ENCODE measurements around the gene MBD5. TPM values are rescaled to one million over a fixed set of nuclear protein-coding genes. Genes with fewer than 3 reads are reported as not detected.

MBD5 gene
- polyA plus RNA-seq, 1 of the 3 experiments (the other 2 are of a cell fraction), result 7.4 TPM

DNA sequence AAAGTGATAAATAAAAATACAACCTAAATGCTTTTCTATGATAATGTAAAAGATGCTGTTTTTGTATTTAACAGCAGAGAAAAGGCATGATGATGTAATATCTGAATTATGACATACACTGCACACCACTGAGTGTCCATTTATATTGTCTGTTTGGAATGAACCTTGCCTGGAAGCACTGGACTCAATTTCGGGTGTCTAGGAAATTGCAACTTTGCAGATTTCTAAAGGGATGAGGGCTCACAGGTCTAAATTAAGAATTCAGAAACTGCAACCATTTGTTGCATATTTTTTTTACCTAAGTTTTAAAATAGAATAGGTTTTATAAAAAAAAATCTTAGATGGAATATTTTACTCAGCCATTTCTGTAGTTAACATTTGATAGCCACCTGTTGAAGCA lies 492.5 kb downstream of the MBD5 start (continued):
- TF ChIP-seq, protein P1, sequence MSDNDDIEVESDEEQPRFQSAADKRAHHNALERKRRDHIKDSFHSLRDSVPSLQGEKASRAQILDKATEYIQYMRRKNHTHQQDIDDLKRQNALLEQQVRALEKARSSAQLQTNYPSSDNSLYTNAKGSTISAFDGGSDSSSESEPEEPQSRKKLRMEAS (IDR thresholded peaks at IDR 0.05; ENCODE audit: low read depth), result no peak
- TF ChIP-seq FOSL2 (IDR thresholded peaks at IDR 0.05; ENCODE audit: borderline replicate concordance, low read depth), result no peak
- TF ChIP-seq EP300 (IDR thresholded peaks at IDR 0.05; ENCODE audit: borderline replicate concordance in 1 of 2, low read depth in 1 of 2, low read length in 1 of 2), result no peak
- TF ChIP-seq EZH2phosphoT487 (IDR thresholded peaks at IDR 0.05; ENCODE audit: borderline replicate concordance, low read depth), result no peak
- TF ChIP-seq TAF1 (IDR thresholded peaks at IDR 0.05; ENCODE audit: borderline replicate concordance, low read depth, low read length), result no peak
- no peak for TF ChIP-seq FOXJ3 (CRISPR knock-in tag; IDR thresholded peaks at IDR 0.05)

DNA sequence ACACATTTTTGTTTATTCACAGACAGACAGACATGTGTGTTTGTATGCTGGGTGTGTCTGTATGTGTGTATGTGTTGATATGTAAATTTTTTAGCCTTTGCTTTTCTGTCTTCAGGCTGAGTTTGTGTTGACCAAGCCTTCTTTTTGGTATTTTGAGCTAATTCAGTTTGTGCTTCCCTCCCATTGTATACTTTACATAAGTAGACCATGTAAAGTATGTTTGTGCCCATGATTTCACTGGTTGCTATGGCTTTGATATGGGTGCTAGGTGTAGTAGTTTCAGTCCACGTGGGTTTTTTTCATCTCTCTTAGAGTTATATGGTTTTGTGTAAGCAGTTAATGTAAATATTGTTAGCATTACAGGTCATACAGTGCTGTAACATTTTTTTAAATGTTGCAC lies 494.2 kb downstream of the MBD5 start:
- 56% methylated on average over 1 of the region's 1 CpG for WGBS (ENCODE audit: low lambda C conversion rate)
- CTCF ChIA-PET, result no interaction called here
- POLR2A ChIA-PET, result no interaction called here

DNA sequence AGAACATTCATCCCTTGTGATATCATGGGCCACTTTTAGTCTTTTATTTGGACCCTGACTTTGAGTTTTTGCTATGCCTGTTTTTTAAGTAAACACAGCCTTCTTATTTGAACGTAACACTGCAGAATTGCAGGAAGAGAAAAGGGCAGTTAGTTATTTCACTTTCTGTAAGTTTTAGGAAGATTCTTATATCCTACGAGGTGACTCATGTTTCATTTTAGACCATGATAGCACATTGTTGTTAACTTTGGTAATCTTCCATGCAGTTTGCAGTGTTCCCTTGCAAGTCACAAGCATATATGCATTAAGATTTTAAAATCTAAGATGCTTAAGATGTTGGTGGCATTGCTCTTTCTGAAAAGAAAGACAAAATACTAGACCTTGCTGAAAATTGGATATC lies 495.1 kb downstream of the MBD5 start:
- no peaks in the 10 kb centered on the region for H3K9me3 ChIP-seq
- H3K4me2 ChIP-seq, result no peak overlapping the region
- ChIA-PET CTCF (no interaction called here), POLR2A (no interaction called here)
- H3K9me2 ChIP-seq, result no peaks in the 10 kb centered on the region
- H3K79me2 ChIP-seq (ENCODE audit: insufficient read depth), result no peaks in the 10 kb centered on the region
- 93% methylated on average over 2 of the region's 2 CpGs for WGBS (ENCODE audit: low lambda C conversion rate)
- no peaks in the 10 kb centered on the region for H4K20me1 ChIP-seq (ENCODE audit: insufficient read depth)
- DNase-seq, result no peak
- H3K27me3 ChIP-seq (ENCODE audit: insufficient read depth), result no peaks in the 10 kb centered on the region
- no peak overlapping the region for H3K9ac ChIP-seq
- no peak overlapping the region for H3K27ac ChIP-seq (ENCODE audit: low read depth in 2 of 2, low read length in 1 of 2)
- peaks cover 0 to 7% of the 10 kb centered on the region in 2 experiments for H3K36me3 ChIP-seq (replicated peaks in 1 of 2; ENCODE audit: control insufficient read depth in 1 of 2, insufficient read depth in 2 of 2, low read length in 1 of 2)
- H2AFZ ChIP-seq (ENCODE audit: low read depth), result no peak overlapping the region
- no peaks in the 10 kb centered on the region; a peak in 2 of 4 replicates for H3K4me1 ChIP-seq (ENCODE audit: control insufficient read depth in 1 of 2, insufficient read depth in 2 of 2, low read depth in 1 of 2, low read length in 1 of 2)
- H3K4me3 ChIP-seq (ENCODE audit: low read depth in 2 of 2, low read length in 1 of 2), result no peak overlapping the region
- TF ChIP-seq FOXM1 (IDR thresholded peaks at IDR 0.05; ENCODE audit: low read depth) (no peak), FOSL2 (IDR thresholded peaks at IDR 0.05; ENCODE audit: borderline replicate concordance, low read depth) (no peak), TCF12 (IDR thresholded peaks at IDR 0.05) (no peak), GABPA (IDR thresholded peaks at IDR 0.05; ENCODE audit: low read depth) (no peak)
- TF ChIP-seq, protein P2, sequence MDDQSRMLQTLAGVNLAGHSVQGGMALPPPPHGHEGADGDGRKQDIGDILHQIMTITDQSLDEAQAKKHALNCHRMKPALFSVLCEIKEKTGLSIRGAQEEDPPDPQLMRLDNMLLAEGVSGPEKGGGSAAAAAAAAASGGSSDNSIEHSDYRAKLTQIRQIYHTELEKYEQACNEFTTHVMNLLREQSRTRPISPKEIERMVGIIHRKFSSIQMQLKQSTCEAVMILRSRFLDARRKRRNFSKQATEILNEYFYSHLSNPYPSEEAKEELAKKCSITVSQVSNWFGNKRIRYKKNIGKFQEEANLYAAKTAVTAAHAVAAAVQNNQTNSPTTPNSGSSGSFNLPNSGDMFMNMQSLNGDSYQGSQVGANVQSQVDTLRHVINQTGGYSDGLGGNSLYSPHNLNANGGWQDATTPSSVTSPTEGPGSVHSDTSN (IDR thresholded peaks at IDR 0.05), result no peak
- no peaks in the 10 kb centered on the region for H3F3A ChIP-seq (replicated peaks; ENCODE audit: insufficient read depth)

More for the DNA sequence above, 494.2 kb downstream of the MBD5 start:
- DNase-seq, result no peak
- Histone ChIP-seq H3K9me3 (no peaks in the 10 kb centered on the region), H3K4me3 (ENCODE audit: low read depth in 2 of 2, low read length in 1 of 2) (no peak overlapping the region), H3K4me1 (ENCODE audit: control insufficient read depth in 1 of 2, insufficient read depth in 2 of 2, low read depth in 1 of 2, low read length in 1 of 2) (no peaks in the 10 kb centered on the region; a peak in 2 of 4 replicates), H3F3A (replicated peaks; ENCODE audit: insufficient read depth) (no peaks in the 10 kb centered on the region), H3K9ac (no peak overlapping the region), H2AFZ (ENCODE audit: low read depth) (no peak overlapping the region), H3K36me3 (replicated peaks in 1 of 2; ENCODE audit: control insufficient read depth in 1 of 2, insufficient read depth in 2 of 2, low read length in 1 of 2) (peaks cover 0 to 7% of the 10 kb centered on the region in 2 experiments), H4K20me1 (ENCODE audit: insufficient read depth) (no peaks in the 10 kb centered on the region), H3K79me2 (ENCODE audit: insufficient read depth) (no peaks in the 10 kb centered on the region), H3K9me2 (no peaks in the 10 kb centered on the region), H3K27ac (ENCODE audit: low read depth in 2 of 2, low read length in 1 of 2) (no peak overlapping the region), H3K27me3 (ENCODE audit: insufficient read depth) (no peaks in the 10 kb centered on the region), H3K4me2 (no peak overlapping the region)
- TF ChIP-seq, protein P3, sequence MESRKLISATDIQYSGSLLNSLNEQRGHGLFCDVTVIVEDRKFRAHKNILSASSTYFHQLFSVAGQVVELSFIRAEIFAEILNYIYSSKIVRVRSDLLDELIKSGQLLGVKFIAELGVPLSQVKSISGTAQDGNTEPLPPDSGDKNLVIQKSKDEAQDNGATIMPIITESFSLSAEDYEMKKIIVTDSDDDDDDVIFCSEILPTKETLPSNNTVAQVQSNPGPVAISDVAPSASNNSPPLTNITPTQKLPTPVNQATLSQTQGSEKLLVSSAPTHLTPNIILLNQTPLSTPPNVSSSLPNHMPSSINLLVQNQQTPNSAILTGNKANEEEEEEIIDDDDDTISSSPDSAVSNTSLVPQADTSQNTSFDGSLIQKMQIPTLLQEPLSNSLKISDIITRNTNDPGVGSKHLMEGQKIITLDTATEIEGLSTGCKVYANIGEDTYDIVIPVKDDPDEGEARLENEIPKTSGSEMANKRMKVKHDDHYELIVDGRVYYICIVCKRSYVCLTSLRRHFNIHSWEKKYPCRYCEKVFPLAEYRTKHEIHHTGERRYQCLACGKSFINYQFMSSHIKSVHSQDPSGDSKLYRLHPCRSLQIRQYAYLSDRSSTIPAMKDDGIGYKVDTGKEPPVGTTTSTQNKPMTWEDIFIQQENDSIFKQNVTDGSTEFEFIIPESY (IDR thresholded peaks at IDR 0.05; ENCODE audit: borderline replicate concordance, low read depth), result no peak
- no peak for TF ChIP-seq RFX5 (IDR thresholded peaks at IDR 0.05; ENCODE audit: low read length)

All from SK-N-SH (cell line).